K562 (cell line): Measurements from ENCODE around the gene PKIB. TPM values are rescaled to one million over a fixed set of nuclear protein-coding genes. Genes with fewer than 3 reads are reported as not detected.

Experiments
- ATAC-seq: fragments of 200-7000 bp; cut with Tn5 transposase; 3 replicates; pipeline ENCODE4 v1.9.1; 2020; ENCODE audit warnings: moderate library complexity
- BruUV-seq: library from RNA; stranded (reverse); fragments of 400-500 nt; replicated peaks from 2 replicates; lab custom pipeline; 2021; lab: Mats Ljungman, UMichigan
- CTCF ChIA-PET: fragments of 300-600 bp; formaldehyde crosslinking; extraction: SDS; loops from one replicate; lab custom pipeline; 2021; ENCODE audit warnings: low intra/inter-chr PET ratio; lab: Yijun Ruan, JAX
- POLR2A ChIA-PET: fragments of 300-600, 350-650 bp; sonication (Branson Sonifier 250); formaldehyde crosslinking; extraction: SDS; loops from one replicate; lab custom pipeline; 2021; ENCODE audit warnings: antibody characterized with exemption, inconsistent platforms; lab: Yijun Ruan, JAX
- DNase-seq, 4 experiments: peaks; one replicate each; pipeline versions ENCODE4 v3.0.0 to v3.0.0-alpha.2; 2011 to 2018; ENCODE audit warnings: low spot score in 3 of 4, mixed read lengths in 3 of 4; ENCODE audit errors: extremely low read depth in 1 of 4
- FAIRE-seq: peaks from 2 replicates; lab custom pipeline; 2011; peaks lifted over from hg19 to GRCh38; lab: Jason Lieb, UNC
- H2AFZ ChIP-seq: 2 replicates; pipeline ENCODE4 v1.6.0; 2011; ENCODE audit warnings: low read depth, low read length, control low read depth, inconsistent platforms
- H3K27ac ChIP-seq: fragments of 200-600 bp; 3 replicates; pipeline ENCODE4 v1.8.0; 2011; ENCODE audit warnings: low read depth, mild to moderate bottlenecking, control low read depth, inconsistent platforms, low read length, moderate library complexity, mixed read lengths; ENCODE audit errors: extremely low read depth
- H3K27me3 ChIP-seq, 2 experiments: fragments of 300-600 bp in 1 of 2; 2 replicates in 1 of 2; 3 replicates in 1 of 2; pipeline versions ENCODE4 v1.6.0 to v1.8.0; 2011; ENCODE audit warnings: inconsistent platforms in 2 of 2, low read length in 2 of 2, mild to moderate bottlenecking in 1 of 2, mixed read lengths in 1 of 2, moderate library complexity in 1 of 2; ENCODE audit not compliant: control insufficient read depth in 2 of 2, insufficient read depth in 2 of 2
- H3K36me3 ChIP-seq: fragments of 300-600 bp; 3 replicates; pipeline ENCODE4 v1.8.0; 2011; ENCODE audit warnings: mild to moderate bottlenecking, low read length, inconsistent platforms; ENCODE audit not compliant: control insufficient read depth, insufficient read depth
- H3K4me1 ChIP-seq, 2 experiments: fragments of 200-600 bp in 1 of 2; replicated peaks in 1 of 2; 2 replicates in 1 of 2; 3 replicates in 1 of 2; pipeline versions ENCODE4 v1.5.1 to v1.8.0; 2011; ENCODE audit warnings: inconsistent platforms in 2 of 2, low read length in 2 of 2, mild to moderate bottlenecking in 1 of 2, mixed read lengths in 1 of 2, moderate library complexity in 1 of 2; ENCODE audit not compliant: control insufficient read depth in 2 of 2, insufficient read depth in 2 of 2
- H3K4me2 ChIP-seq: 2 replicates; pipeline ENCODE4 v1.6.1; 2011; ENCODE audit warnings: low read length, control low read depth, inconsistent platforms, mixed read lengths; ENCODE audit not compliant: insufficient read depth
- H3K4me3 ChIP-seq: fragments of 200-600 bp; sonication (generic), shearing (Covaris generic); 2 replicates; pipeline ENCODE4 v1.5.1; 2016; ENCODE audit warnings: control low read depth, inconsistent platforms
- H3K79me2 ChIP-seq: fragments of 200-600 bp; 3 replicates; pipeline ENCODE4 v1.8.0; 2011; ENCODE audit warnings: low read length, inconsistent platforms; ENCODE audit not compliant: control insufficient read depth, insufficient read depth
- H3K9ac ChIP-seq, 2 experiments: 2 replicates each; pipeline versions ENCODE4 v1.6.0 to v1.6.1; 2011; ENCODE audit warnings: low read depth in 2 of 2, low read length in 2 of 2, control low read depth in 1 of 2, inconsistent platforms in 1 of 2, mild to moderate bottlenecking in 1 of 2, mixed read lengths in 1 of 2; ENCODE audit not compliant: insufficient read depth in 1 of 2
- H3K9me1 ChIP-seq: one replicate; pipeline ENCODE4 v1.6.0; 2011; ENCODE audit warnings: inconsistent platforms, mild to moderate bottlenecking, low read length, moderate library complexity; ENCODE audit not compliant: control insufficient read depth, insufficient read depth
- H3K9me3 ChIP-seq: replicated peaks from 2 replicates; pipeline ENCODE4 v1.5.1; 2011; ENCODE audit warnings: low read depth, low read length, inconsistent platforms; ENCODE audit not compliant: control insufficient read depth, insufficient read depth
- H4K20me1 ChIP-seq: replicated peaks from 2 replicates; pipeline ENCODE4 v1.6.1; 2011; ENCODE audit warnings: low read length, inconsistent platforms, mixed read lengths; ENCODE audit not compliant: control insufficient read depth, insufficient read depth
- CBFA2T3 ChIP-seq: fragments of 450-650 bp; IDR thresholded peaks from 2 replicates; pipeline ENCODE4 v1.6.1; 2017
- ETV1 ChIP-seq: fragments of 450-650 bp; conservative IDR thresholded peaks from 2 replicates; pipeline ENCODE4 v1.6.1; 2016; ENCODE audit warnings: missing genetic modification characterization, control low read depth, low read depth, missing compliant biosample characterization
- MIER1 ChIP-seq: fragments of 450-650 bp; IDR thresholded peaks from 2 replicates; pipeline ENCODE4 v1.6.1; 2016; ENCODE audit warnings: antibody characterized with exemption, mild to moderate bottlenecking, low read depth
- NR2C1 ChIP-seq, 2 experiments: fragments of 450-650 bp; IDR thresholded peaks; 2 replicates each; pipeline ENCODE4 v1.6.1; 2017; ENCODE audit warnings: mild to moderate bottlenecking in 2 of 2, antibody characterized with exemption in 1 of 2, inconsistent platforms in 1 of 2, missing compliant biosample characterization in 1 of 2, missing genetic modification characterization in 1 of 2
- SMAD4 ChIP-seq: fragments of 250-450 bp; sonication (Bioruptor Pico); conservative IDR thresholded peaks from 2 replicates; pipeline ENCODE4 v1.8.0; 2021; ENCODE audit warnings: inconsistent platforms, mild to moderate bottlenecking, moderate library complexity
- ZBTB11 ChIP-seq, 3 experiments: fragments of 200-800 bp in 1 of 3; fragments of 250-450 bp in 1 of 3; fragments of 450-650 bp in 1 of 3; sonication (Bioruptor Pico) in 1 of 3; sonication (Bioruptor generic) in 1 of 3; formaldehyde crosslinking in 1 of 3; IDR thresholded peaks; 2 replicates each; pipeline versions ENCODE4 v1.6.1 to v1.8.0; 2016 to 2022; ENCODE audit warnings: mild to moderate bottlenecking in 2 of 3, missing genetic modification characterization in 2 of 3, missing compliant biosample characterization in 1 of 3, moderate library complexity in 1 of 3
- ZNF274 ChIP-seq: IDR thresholded peaks from 2 replicates; pipeline ENCODE4 v1.6.1; 2011; ENCODE audit warnings: low read depth, mild to moderate bottlenecking, low read length, moderate library complexity, borderline replicate concordance
- ZNF41 ChIP-seq: fragments of 250-450 bp; sonication (Bioruptor Pico); conservative IDR thresholded peaks from 2 replicates; pipeline ENCODE4 v1.4.0; 2020; ENCODE audit warnings: mild to moderate bottlenecking
- WGBS: fragments of 100-300 bp; shearing (Covaris generic); methylation state at CpG from one replicate; pipeline ENCODE4 v1.1.6; 2016; ENCODE audit warnings: low coverage, mixed read lengths; ENCODE audit not compliant: insufficient coverage; ENCODE audit errors: missing lambda C conversion rate; 5-methylcytosine and 5-hydroxymethylcytosine counted together
- in situ Hi-C: fragments of 300-500 bp; cut with MboI; formaldehyde crosslinking; loops from 4 replicates; pipeline ENCODE4 v1.15.0; 2018; ENCODE audit warnings: inconsistent platforms, mixed read lengths
- intact Hi-C: fragments of 100-400 bp; cut with micrococcal nuclease; formaldehyde crosslinking; loops from 2 replicates; pipeline ENCODE4 v1.14.2; 2022
- polyA plus RNA-seq, 8 experiments: library from polyadenylated mRNA; depleted of rRNA in 4 of 8; stranded (reverse) in 5 of 8; unstranded in 3 of 8; fragments of >200 nt; fragmentation: Nextera tagmentation in 2 of 8; fragmentation: Illumina TruSeq in 1 of 8; extraction: Ambion mirVana in 2 of 8; extraction: Trizol in 1 of 8; gene quantifications; 2 replicates each; pipeline versions ENCODE4 v1.2.1 to v1.2.3, GENCODE V29; 2011 to 2014; ENCODE audit warnings: inconsistent platforms in 1 of 8, missing spikeins in 1 of 8
- total RNA-seq, 7 experiments: library from RNA; depleted of rRNA in 6 of 7; stranded (reverse); fragments of >200 nt in 6 of 7; fragmentation: Illumina TruSeq in 2 of 7; extraction: Trizol in 2 of 7; gene quantifications; 2 replicates each; pipeline versions ENCODE4 v1.2.1 to v1.2.3, GENCODE V29; 2011 to 2021; ENCODE audit warnings: low replicate concordance in 1 of 7
- TF ChIP-seq, protein P1 (sequence below): sonication (generic); formaldehyde crosslinking; IDR thresholded peaks from 2 replicates; pipeline ENCODE4 v1.8.0; 2022; ENCODE audit warnings: mild to moderate bottlenecking, missing genetic modification reagents, borderline replicate concordance
- TF ChIP-seq, protein P2 (sequence below): sonication (generic); formaldehyde crosslinking; IDR thresholded peaks from 2 replicates; pipeline ENCODE4 v1.8.0; 2022; ENCODE audit warnings: mild to moderate bottlenecking, missing genetic modification reagents

PKIB gene
- total and polyA plus RNA-seq, 9 of the 15 experiments (the other 6 are each of a cell fraction or from before 2014, with no cell fraction given) = 14.8 to 37.5 (median 27.4) TPM

DNA sequence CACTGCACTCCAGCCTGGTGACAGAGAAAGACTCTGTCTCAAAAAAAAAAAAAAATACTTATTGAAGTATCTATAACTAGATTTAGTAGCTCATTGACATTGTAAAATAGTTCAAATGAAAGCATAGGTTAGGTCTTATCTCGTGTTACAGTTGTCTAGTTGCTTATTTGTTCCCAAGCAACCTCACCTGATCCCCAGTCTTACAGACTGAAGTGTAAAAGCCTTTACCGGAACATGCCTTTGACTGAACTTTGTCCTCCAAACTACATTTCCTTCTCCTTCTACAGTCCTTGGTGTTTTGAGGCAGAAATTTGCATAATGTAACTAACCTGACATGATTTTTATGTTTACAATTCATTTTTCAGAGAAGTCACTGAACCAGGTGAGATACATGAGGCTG, 61.0 kb downstream of the PKIB start (continued):
- no peak for TF ChIP-seq ZBTB11 (CRISPR knock-in tag; IDR thresholded peaks at IDR 0.05)

DNA sequence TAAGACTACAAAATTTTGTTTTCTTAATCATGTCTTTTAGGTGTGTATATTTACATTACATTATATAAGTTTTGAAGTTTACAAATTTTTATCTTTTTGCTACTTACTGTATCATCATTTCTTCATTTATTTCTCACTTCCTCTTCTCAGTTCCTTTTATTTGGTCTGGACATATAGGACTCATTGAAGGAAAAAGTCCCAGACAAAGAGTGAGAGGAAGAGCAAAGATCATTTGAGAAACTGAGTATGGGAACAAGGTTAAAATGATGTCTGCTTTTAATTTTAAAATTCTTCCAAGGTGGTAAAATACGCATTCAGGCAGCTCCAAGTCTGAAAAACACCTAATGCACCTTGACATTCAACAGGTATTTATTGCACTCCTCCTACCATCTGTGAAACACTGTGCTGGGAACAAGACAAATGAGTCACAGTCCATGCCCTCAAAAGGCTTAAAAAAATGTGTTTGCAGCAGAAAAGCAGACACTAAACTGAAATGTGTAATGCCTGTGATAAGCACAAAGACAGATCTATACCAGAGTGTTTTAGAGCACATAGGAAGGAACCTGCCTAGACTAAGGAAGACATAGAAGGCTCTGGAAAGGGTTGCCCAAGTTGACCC, 63.2 kb downstream of the PKIB start:
- no peaks in the 10 kb centered on the region for H3K79me2 ChIP-seq
- no peak overlapping the region for H3K9ac ChIP-seq
- H3K4me3 ChIP-seq = no peak overlapping the region
- intact Hi-C loops (no loop called here), in situ Hi-C loops (no loop called here)
- no peaks in the 10 kb centered on the region for H3K9me3 ChIP-seq
- no TSS peak for BruUV-seq
- no peak overlapping the region for H2AFZ ChIP-seq
- DNase-seq = no peak
- 20% methylated on average over 1 of the region's 1 CpG for whole genome bisulfite sequencing
- ChIA-PET CTCF (no interaction called here), POLR2A (no interaction called here)
- no peaks in the 10 kb centered on the region for H4K20me1 ChIP-seq
- no peak overlapping the region for H3K27ac ChIP-seq
- H3K27me3 ChIP-seq = no peaks in the 10 kb centered on the region
- no peak for ATAC-seq
- H3K9me1 ChIP-seq = no peaks in the 10 kb centered on the region
- FAIRE-seq = no peak
- H3K36me3 ChIP-seq = no peaks in the 10 kb centered on the region
- H3K4me1 ChIP-seq = peaks cover 0 to 3% of the 10 kb centered on the region in 2 experiments; a peak in 2 of 5 replicates
- H3K4me2 ChIP-seq = no peak overlapping the region
- TF ChIP-seq ZNF274 (no peak), NR2C1 (IDR thresholded peaks at IDR 0.05) (no peak), NR2C1 (tag; IDR thresholded peaks at IDR 0.05) (no peak), MIER1 (no peak), SMAD4 (CRISPR knock-in tag) (no peak), ZNF41 (CRISPR knock-in tag) (no peak), ETV1 (tag) (no peak), CBFA2T3 (no peak)
- TF ChIP-seq, protein P1, sequence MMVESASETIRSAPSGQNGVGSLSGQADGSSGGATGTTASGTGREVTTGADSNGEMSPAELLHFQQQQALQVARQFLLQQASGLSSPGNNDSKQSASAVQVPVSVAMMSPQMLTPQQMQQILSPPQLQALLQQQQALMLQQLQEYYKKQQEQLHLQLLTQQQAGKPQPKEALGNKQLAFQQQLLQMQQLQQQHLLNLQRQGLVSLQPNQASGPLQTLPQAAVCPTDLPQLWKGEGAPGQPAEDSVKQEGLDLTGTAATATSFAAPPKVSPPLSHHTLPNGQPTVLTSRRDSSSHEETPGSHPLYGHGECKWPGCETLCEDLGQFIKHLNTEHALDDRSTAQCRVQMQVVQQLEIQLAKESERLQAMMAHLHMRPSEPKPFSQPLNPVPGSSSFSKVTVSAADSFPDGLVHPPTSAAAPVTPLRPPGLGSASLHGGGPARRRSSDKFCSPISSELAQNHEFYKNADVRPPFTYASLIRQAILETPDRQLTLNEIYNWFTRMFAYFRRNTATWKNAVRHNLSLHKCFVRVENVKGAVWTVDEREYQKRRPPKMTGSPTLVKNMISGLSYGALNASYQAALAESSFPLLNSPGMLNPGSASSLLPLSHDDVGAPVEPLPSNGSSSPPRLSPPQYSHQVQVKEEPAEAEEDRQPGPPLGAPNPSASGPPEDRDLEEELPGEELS = no peak
- TF ChIP-seq, protein P2, sequence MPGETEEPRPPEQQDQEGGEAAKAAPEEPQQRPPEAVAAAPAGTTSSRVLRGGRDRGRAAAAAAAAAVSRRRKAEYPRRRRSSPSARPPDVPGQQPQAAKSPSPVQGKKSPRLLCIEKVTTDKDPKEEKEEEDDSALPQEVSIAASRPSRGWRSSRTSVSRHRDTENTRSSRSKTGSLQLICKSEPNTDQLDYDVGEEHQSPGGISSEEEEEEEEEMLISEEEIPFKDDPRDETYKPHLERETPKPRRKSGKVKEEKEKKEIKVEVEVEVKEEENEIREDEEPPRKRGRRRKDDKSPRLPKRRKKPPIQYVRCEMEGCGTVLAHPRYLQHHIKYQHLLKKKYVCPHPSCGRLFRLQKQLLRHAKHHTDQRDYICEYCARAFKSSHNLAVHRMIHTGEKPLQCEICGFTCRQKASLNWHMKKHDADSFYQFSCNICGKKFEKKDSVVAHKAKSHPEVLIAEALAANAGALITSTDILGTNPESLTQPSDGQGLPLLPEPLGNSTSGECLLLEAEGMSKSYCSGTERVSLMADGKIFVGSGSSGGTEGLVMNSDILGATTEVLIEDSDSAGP (CRISPR knock-in tag) = no peak
